Measurements from ENCODE around the gene HHAT.

Gene HHAT

DNA sequence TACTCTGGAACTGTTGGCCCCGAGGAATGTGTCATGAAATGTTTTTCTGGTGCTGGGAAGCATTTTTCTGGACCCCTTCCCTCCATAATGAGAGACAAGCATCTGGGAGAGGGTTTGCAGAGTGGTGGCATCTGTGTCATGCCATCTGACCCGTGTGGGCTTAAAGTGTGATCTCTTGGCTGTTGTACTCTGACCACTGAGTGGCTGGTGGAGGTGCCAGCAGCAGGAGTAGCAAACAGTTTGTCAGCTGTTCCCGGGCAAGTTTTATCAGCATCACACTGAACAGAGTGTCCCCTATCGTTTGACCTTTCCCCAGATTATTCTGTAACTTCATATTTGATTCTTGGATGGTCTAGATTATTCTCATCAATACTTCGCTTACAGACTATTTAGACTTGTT lies 150.1 kb downstream of the HHAT start:
- H3K4me3 ChIP-seq (ENCODE audit: low read depth, low read length) = no peak overlapping the region
- TF ChIP-seq, protein P1, sequence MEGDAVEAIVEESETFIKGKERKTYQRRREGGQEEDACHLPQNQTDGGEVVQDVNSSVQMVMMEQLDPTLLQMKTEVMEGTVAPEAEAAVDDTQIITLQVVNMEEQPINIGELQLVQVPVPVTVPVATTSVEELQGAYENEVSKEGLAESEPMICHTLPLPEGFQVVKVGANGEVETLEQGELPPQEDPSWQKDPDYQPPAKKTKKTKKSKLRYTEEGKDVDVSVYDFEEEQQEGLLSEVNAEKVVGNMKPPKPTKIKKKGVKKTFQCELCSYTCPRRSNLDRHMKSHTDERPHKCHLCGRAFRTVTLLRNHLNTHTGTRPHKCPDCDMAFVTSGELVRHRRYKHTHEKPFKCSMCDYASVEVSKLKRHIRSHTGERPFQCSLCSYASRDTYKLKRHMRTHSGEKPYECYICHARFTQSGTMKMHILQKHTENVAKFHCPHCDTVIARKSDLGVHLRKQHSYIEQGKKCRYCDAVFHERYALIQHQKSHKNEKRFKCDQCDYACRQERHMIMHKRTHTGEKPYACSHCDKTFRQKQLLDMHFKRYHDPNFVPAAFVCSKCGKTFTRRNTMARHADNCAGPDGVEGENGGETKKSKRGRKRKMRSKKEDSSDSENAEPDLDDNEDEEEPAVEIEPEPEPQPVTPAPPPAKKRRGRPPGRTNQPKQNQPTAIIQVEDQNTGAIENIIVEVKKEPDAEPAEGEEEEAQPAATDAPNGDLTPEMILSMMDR (conservative IDR thresholded peaks at IDR 0.05; ENCODE audit: low read depth, low read length) = no peak
- DNase-seq (ENCODE audit: low read depth) = no peak

- no peak overlapping the region for H3K4me3 ChIP-seq (ENCODE audit: low read depth, low read length)
- DNase-seq (ENCODE audit: low read depth) = no peak
- TF ChIP-seq, protein P1 (conservative IDR thresholded peaks at IDR 0.05; ENCODE audit: low read depth, low read length) = no peak
Observed at GRCh38 chr1:210482491-210482890, 153.8 kb downstream of the HHAT start.

- no peak overlapping the region for H3K4me3 ChIP-seq (ENCODE audit: low read depth, low read length)
- TF ChIP-seq, protein P1 (conservative IDR thresholded peaks at IDR 0.05; ENCODE audit: low read depth, low read length) = no peak
- DNase-seq (ENCODE audit: low read depth) = no peak
Observed at GRCh38 chr1:210482945-210483617, 154.4 kb downstream of the HHAT start.

- no peak for DNase-seq (ENCODE audit: low read depth)
- TF ChIP-seq, protein P1 (conservative IDR thresholded peaks at IDR 0.05; ENCODE audit: low read depth, low read length) = no peak
- H3K4me3 ChIP-seq (ENCODE audit: low read depth, low read length) = no peak overlapping the region
Observed at GRCh38 chr1:210483821-210484220, 155.1 kb downstream of the HHAT start.

- TF ChIP-seq, protein P1 (conservative IDR thresholded peaks at IDR 0.05; ENCODE audit: low read depth, low read length) = no peak
- DNase-seq (ENCODE audit: low read depth) = no peak
- H3K4me3 ChIP-seq (ENCODE audit: low read depth, low read length) = no peak overlapping the region
Observed at GRCh38 chr1:210487021-210487420, 158.3 kb downstream of the HHAT start.

DNA sequence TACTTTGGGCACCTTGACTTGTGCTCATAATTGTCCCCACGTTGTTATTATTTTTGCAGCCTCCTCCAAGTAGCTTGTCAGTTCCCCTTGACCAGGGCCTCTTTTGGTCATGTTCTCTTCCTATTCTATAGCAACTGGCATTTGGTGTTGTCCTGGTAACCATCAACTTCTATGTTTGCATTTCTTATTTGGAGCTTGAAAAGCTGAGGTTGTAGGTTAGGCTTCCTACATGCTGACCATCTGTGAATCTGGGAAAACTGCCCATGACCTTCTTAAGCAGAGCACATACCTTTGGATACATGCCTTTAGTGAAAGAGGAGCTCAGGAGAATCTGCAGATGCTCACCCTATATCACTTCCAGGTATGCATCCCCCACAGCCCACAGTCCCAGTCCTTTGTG lies 160.8 kb downstream of the HHAT start:
- no peak overlapping the region for H3K4me3 ChIP-seq (ENCODE audit: low read depth, low read length)
- DNase-seq (ENCODE audit: low read depth) = peak; percentile 4
- TF ChIP-seq, protein P1 (conservative IDR thresholded peaks at IDR 0.05; ENCODE audit: low read depth, low read length) = no peak

DNA sequence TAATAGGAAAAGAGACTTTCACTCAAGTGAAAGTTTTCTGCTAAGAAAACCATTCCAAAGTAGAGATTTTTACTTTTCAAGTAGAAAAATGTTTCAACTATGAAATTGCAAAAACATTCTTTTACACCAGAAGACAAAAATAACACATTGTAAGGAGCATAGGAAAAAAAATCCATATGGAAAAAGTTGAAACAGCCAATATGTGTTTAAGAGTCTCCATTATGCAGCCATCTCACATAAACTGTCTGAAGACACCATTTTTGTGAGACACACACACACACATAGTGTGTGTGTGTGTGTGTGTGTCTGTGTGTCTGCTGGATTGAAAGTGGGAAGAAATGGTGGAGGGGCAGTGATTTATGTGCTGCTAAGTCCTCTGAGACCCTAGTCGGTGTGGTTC lies 162.1 kb downstream of the HHAT start:
- no peak overlapping the region for H3K4me3 ChIP-seq (ENCODE audit: low read depth, low read length)
- TF ChIP-seq, protein P1 (conservative IDR thresholded peaks at IDR 0.05; ENCODE audit: low read depth, low read length) = no peak
- DNase-seq (ENCODE audit: low read depth) = no peak

All from choroid plexus epithelial cell (primary cell).